Ecto neural progenitor cell (in vitro differentiated cells): ENCODE results near the gene ARHGEF16.

Source experiments
- DNase-seq: peaks from one replicate; pipeline ENCODE4 v3.0.0-alpha.2; 2018; ENCODE audit warnings: low spot score

The ARHGEF16 gene

DNA sequence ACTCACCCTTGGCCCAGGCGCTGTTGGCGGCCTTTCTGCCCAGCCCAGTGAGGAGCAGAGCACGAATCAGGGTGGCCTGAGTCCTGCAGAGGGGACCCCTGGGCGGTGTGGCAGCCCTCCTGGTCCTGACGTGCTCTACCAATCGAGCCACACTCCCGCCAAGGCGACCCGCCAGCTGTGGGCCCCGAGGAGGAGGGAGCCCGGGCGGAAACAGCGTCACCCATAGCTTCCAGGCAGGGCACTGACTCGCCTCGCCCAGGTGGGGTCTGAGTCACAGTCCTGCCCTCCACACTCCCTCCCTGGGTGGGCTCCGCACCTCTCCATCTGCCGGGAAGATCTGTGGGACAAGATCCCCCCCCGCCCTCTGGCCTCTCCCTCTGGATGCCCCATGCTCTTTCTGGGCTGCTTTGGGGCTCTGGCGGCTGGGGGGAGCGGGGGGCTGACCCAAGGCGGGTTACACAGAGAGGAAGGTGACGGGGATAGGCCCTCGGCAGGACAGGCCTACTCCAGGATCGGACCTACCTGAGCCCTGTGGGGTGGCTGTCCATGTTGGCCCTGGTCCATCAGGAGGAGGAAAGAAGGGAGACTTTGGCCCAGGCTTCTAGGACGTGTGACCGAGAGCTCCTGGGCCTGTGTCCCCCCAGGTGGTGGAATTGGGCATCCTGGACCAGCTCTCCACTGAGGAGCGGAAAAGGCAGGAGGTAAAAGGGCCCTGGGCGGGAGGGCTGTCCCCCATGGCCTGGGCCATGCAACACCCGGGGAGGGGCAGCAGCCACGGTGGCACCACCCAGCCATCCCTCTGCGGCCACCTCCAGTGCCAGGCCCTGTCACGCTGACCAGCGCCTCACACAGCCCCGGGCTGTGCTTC lies 14.0 kb downstream of the ARHGEF16 start:
- DNase-seq, result no peak

DNA sequence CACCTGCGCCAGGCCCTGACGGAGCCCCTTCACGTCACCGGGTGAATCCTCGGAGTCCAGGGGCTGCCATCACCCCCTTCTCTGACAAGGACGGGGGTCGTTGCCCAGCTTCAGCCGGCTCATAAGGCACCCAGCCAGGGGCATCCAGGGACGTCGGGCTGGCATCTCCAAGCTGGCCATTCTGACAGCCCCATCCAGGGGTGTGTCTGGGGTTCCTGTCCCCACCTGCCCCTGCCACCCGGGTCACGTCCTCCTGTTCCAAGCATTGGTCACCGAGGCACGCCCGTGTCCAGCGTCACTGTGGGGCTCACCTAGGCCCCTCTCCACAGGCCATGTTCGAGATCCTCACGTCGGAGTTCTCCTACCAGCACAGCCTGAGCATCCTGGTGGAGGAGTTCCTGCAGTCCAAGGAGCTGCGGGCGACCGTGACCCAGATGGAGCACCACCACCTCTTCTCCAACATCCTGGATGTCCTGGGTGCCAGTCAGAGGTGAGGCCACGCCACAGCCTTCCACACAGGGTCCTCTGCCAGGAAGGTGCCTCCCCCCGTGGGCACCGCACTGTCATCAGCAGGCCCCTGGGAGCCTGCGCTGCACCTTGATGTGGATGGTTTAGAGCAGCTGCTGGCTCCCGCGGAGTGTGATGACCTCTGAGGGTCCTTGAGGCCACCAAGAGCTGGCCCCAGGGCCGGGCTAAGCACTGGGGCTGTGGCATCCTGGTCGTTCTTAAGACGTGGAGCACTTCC lies 14.8 kb downstream of the ARHGEF16 start:
- no peak for DNase-seq

DNA sequence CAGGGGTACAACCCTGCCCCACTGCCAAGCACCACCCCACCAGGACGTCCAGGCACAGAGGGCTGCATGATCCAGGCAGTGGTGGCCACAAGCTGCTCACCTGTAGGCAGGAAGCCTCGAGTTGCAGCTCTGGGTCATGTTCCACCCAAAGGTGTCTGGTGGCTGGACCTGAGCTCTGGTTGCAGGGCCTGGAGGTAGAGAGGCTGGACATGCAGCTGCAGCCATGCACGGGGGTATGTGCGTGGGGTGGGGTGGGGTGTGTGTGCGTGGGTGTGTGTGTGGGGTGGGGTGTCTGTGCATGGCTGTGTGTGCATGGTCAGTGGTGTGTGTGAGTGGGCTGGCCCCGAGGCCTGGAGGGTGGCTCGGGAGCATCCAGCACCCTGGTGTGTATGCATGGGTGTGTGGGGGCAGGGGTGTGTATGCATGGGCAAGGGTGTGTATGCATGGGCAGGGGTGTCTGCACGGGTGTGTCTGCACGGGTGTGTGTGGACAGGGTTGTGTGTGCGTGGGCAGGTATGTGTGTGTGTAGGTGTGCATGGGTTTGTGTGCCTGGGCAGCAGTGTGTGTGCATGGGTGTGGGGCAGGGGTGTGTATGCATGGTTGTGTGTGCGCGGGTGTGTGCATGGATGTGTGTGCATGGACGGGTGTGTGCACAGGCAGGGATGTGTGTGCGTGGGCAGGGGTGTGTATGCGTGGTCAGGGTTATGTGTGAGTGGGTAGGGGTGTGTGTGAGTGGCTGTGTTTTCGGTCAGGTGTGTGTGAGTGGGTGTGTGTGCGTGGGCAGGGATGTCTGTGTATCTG lies 15.6 kb downstream of the ARHGEF16 start:
- no peak for DNase-seq

DNA sequence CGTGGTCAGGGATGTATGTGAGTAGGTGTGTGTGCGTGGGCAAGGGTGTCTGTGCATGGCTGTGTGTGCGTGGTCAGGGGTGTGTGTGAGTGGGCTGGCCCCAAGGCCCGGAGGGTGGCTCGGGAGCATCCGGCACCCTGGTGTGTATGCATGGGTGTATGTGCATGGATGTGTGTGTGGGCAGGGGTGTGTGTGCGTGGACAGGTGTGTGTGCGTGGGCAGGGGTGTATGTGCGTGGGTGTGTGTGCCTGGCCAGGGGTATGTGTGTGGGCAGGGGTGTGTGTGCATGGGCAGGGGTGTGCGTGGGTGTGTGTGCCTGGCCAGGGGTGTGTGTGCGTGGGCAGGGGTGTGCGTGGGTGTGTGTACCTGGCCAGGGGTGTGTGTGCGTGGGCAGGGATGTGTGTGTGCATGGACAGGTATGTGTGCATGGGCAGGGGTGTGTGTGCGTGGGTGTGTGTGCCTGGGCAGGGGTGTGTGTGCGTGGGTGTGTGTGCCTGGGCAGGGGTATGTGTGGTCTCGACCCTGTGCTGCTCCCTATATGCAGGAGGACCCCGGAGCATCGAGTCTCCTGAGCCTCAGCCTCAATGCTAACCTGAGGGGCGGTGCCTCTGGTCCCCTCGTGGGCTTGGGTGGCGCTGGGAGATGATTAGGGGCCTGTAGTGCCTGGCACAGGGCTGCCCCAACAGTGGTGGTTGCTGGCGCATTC lies 16.3 kb downstream of the ARHGEF16 start:
- DNase-seq, result no peak

DNA sequence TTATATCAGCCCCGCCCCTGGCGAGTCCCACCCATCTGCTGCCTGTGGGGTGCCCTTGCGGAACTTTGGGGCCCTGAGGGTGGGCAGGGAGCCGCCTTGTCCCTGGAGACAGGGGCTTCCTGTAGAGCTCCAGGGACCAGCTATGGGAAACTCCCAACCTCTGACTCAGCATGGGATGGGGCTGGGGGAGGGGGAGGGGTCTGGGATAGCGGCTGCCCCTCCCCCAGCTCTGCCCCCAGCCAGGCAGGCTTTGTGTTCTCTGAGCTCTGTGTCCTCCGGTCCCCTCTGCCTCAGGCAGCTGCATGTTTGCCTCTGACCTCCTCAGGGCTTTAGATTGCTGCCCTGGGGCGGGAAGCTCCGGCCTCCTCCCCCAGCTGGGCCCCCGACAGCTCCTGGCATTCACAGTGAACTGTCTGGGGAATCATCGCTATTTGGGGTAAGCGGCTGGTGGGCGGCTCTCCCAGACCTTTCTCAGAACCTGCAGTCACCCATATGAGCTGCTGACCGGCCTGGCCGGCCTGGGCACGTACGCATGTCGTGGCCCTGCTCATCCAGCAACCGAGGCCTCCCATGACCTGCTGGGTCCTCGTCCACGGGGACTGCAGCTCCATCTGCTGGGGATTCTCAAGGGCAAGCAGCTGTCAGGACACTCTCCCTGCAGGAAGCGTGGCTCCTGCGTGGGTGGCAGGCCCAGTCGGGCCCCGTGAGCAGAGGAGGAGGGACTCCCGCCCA lies 17.1 kb downstream of the ARHGEF16 start:
- DNase-seq, result peak; percentile 85

DNA sequence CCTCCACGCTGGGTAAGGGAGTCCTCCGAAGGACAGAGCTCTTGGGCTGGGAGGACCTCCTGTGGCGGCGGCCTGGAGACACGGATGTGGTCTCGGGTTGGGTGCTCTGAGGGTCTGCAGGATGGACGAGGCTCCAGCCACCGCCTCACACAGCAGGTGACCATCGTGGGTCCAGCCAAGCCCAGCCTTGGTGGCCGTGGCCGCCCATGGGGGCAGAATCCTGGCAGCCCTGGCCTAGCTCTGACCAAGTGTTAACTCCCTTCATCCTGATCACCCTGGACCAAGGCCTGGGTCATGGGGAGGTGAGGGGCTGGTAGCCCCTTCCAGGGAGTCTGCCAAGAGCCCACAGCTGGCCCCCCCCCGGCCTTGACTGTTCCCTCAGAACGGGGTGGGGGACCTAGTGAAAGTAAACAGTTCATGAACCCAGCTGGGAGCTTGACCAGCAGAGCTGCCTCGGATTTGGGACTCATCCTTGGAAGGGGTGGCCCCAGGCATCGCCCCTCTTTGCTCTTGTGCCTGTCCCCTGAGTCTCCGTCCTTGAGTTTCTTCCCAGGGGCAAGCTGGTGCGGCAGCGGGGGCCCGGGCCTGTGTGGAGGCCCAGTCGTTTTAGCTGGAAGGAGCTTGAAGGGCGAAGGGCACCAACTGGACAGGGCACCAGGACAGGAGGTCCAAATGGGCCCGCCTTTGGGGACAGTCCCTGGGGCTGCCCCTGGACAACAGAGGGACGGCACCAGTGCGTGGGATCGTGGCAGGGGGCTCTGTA lies 17.8 kb downstream of the ARHGEF16 start:
- no peak for DNase-seq

DNA sequence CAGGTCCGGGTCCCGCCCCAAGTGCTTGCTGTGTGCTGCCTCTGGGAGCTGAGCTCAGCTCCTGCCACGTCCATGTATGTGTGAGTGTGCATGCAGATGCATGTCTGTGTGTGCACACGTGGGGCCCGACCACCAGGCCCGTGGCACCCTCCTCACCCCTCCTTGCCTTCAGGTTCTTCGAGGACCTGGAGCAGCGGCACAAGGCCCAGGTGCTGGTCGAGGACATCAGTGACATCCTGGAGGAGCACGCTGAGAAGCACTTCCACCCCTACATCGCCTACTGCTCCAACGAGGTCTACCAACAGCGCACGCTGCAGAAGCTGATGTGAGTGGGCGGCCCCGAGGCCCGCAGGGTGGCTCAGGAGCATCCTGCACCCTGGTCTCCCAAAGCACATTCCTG lies 18.4 kb downstream of the ARHGEF16 start:
- no peak for DNase-seq

DNA sequence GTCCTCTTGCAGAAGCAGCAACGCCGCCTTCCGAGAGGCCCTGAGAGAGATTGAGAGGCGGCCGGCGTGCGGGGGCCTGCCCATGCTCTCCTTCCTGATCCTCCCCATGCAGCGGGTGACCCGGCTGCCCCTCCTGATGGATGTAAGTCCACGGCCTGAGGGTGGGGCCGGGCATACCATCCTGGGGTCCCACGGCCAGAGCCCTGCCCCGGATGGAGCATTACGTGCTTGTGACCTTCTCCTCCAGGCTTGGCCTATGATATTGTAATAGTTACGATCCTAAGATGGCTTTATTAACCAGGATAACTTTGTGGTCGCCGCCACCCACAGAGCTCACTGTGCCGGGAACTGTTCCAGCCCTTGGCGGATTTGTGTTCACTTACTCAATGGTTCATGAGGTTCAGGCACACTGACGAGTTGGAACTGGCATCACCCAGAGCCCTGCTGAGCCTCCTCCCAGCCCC lies 18.9 kb downstream of the ARHGEF16 start:
- no peak for DNase-seq

DNA sequence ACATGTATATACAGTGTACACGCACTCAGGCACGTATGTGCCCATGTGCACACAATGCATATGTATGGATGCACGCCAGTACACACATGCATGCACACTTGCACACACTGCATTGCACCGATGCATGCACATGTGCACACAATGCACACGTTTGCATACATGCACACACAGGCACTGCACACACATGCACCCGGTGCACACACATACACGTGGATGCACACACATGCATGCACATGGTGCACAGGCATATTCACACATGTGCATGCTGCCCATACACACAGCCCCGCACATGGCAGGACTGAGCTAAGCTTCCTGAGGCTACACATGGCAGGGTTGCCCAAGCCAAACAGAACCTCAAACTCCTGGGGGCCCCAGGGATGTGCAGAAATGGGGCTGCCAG lies 19.6 kb downstream of the ARHGEF16 start:
- DNase-seq, result no peak

DNA sequence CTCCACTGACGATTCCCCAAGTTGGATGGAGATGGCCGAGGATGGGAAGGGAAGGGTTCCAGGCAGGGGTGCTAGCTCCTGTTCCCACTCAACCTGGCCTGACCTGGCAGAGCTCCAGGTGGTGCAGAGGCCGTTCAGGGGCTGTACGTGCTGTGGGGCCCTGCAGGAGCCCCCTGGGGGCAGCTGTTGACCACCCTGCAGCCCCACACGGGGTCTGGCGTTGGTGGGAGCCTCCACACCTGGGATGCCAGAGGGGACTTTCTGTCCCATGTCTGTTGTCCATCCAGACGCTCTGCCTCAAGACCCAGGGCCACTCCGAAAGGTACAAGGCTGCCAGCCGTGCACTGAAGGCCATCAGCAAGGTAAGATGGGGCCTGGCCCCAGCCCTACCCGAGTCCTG lies 20.0 kb downstream of the ARHGEF16 start:
- no peak for DNase-seq

DNA sequence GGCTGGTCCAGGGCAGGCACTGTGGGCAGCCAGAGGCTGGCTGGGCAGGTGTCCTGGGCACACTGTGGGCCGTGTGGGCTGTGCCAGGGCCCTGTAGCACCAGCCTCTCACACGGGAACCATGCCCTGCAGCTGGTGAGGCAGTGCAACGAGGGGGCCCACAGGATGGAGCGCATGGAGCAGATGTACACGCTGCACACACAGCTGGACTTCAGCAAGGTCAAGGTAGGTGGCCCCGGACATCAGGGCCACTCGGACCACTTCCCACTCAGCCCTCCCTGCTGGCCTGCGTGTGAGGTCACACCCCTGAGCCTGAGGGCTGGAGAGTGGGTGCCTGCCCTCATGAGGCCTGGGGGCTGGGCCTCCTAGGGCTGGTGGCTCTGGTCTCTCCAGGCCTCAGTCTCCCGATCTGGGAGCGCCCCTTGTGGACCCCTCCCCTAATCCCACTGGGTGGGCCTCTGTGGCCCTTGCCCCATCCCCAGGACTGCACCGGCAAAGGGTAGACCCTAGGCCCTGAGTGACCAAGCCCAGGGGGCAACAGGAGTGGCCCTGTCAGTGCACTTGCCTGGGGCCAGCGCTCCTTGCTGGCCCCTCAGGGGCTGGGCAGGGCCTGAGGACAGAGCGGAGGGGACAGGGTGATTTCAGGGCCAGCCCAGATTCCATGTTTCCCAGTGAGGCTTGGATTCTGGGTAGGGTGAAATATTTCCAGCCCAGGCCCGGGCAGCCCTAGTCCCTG lies 21.5 kb downstream of the ARHGEF16 start:
- no peak for DNase-seq

DNA sequence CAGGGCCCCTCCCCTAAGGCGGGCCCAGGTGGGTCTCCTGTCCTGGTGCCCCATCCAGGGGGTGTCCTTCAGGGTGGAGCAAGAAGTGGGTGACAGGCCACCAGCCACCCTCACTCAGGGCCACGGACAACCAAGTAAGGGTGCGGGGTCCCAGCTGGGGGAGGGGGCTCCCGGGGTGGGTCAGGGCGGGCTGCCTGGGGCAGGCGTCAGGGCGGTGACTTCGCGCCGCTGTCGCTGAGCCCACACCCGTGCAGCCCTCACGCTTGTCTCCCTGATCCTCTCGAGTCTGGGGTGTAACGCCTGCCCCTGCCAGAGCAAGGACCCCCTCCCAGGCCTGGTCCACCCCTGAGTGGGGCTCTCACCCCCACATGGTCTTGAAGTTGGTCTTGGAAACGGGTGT lies 22.2 kb downstream of the ARHGEF16 start:
- no peak for DNase-seq

DNA sequence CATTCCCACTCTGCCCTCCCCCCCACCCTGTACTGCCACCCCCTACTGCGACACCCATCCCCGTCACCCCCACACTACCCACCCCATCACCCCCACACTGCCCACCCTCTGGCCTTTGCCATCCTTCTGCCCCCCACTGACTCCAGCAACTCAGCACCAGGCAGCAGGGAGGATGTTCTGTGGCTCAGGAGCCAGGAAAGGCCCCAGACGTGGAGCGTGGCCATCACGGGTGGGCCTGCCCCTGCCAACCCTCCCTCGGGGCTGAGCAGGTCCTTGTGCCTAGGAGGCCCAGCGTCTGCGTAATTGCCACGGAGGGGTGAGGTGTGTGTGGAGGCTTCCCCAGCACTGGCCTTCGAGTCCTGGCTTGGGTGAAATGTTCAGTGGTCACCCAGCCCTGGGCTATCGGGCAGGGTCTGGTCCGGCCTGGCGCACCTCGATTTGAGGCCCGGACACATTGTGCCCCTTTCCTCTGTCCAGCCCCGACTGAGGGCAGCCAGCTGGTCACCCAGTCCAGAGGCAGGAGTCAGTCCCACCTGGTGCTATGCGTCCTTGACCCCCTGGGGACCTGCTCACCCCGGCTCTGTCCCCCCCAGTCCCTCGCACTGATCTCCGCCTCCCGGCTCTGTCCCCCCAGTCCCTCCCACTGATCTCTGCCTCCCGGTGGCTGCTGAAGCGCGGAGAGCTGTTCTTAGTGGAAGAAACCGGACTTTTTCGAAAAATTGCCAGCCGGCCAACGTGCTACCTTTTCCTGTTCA lies 23.0 kb downstream of the ARHGEF16 start:
- DNase-seq, result no peak

DNA sequence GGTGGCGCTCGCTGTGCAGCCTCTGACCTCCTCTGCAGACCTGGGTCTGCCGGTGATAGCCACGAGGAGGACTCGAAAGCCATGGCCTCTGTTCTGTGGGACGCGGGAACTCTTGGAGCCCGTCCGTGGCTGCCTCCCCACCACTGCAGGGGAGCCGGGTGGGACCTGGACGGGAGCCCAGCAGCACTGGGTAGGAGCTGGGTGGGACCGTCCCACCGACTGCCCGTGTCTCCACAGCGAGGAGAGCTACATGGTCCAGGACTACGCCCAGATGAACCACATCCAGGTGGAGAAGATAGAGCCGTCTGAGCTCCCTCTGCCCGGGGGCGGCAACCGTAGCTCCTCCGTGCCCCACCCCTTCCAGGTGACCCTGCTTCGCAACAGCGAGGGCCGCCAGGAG lies 23.7 kb downstream of the ARHGEF16 start:
- no peak for DNase-seq

DNA sequence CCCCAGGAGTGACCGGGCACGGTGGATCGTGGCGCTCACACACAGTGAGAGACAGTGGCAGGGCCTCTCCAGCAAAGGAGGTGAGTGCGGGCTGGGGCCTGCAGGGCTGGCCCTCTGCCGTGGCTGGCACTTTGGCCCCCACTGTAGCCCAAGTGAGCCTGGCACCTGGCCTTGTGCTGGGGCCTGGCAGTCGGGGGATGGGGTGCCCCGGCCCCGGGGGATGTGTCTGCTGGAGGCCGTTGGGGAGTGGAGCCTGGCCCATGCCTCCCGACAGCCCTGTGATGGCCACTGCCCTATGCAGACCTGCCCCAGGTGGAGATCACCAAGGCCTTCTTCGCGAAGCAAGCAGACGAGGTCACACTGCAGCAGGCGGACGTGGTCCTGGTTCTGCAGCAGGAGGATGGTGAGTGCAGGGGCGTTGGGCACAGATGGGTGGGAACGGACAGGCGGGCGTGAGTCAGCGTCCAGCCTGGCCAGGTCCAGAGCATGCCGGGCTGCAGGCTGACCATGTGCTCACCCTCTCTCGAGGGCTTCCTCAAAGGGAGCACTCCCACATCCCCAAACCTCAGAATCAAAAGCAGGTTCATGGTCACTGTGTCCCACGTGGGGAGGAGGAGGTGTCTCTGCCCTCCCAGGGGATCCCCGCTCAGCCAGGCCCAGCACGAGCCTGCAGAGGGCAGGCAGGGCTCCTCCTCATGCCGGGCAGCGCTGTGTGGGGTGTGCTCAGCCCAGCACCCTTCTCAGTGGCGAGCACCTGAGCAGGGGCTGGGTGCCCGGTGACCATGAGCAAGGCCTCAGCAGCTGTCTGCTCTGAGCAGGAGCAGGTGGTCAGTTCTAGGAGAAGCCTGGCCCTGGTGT lies 25.3 kb downstream of the ARHGEF16 start:
- DNase-seq, result no peak

DNA sequence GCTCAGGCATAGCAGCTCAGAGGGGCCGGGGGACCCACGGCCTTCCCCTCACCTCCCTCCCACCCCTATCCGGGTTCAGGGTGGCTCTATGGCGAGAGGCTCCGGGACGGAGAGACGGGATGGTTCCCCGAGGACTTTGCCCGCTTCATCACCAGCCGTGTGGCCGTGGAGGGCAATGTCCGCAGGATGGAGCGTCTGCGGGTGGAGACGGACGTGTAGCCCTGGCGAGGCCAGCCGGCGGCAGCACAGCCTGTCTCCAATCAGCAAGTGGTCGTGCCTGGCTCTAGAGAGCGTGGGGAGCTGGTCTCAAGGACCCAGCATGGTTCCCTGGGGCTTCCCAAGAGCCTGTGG lies 25.9 kb downstream of the ARHGEF16 start:
- DNase-seq, result no peak

DNA sequence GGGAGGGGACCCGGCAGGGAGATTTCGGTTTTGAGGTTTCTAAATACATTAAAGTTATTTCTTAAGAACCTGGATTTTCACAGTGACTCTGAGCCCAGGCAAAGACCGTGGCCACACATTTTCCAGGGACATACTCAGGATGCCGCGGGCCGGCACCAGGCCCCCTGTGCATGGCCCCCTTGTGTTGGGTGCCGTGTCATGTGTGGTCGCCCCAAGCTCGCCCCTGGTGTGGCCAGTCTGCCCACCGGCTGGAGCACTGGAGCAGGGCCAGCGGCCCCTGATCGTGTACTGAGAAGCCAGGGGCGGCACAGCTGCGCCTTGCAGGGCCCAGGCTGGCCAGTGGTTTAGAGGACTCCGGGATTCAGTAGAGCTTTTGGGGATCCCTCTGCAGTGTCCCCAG lies 26.6 kb downstream of the ARHGEF16 start:
- no peak for DNase-seq

DNA sequence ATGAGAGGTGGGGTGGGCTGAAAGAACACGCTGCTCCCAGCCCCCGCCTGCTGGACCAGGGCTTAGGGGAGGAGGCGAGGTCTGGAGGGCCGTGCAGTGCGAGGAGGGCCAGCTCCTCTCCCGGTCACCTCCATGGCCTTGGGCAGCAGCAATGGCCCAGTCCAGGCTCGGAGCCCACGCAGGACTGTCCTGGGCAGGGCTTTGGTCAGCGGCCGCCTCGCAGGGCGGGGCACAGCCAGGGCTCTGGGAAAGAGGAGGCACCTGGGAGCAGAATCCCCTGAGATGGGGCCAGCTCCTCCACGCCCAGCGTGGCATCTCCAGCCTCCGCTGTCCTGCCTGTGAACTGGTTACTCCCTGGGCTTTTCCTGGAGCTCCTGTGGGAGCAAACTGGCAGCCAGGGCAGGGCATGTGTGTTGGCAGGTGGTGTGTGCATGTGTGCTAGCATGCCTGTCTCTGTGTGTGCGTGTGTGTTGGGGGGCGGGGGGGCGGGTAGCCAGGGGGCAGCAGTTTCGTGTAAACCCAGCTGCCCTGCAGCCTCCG lies 27.4 kb downstream of the ARHGEF16 start:
- no peak for DNase-seq
